ENCODE measurements around the gene COQ8A. TPM values are rescaled to one million over a fixed set of nuclear protein-coding genes. Genes with fewer than 3 reads are reported as not detected.

The COQ8A gene
- polyA plus RNA-seq, 1 donor from 2014 or later = 13.2 TPM

DNA sequence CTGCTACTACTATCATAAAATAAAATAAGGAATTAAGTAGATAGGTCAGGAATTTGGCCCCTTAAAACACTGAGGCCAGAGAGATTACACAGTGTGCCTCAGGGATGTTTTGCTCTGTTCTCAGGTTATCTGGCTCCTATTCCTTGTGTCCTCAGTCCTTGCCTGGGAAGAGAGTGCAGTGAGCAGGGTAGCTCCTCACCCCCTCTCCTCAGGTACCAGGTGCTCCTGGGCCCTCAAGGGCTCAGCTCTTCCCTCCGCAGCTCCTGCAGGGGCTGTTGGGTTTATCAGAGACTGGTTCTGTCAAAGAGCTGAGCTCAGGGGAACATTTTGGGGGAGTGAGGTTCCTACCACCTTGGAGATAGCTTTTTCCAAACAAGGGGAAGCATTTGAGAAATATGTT lies 20.1 kb upstream of the COQ8A start:
- no peak overlapping the region for H2AFZ ChIP-seq (ENCODE audit: low read depth, low read length)
- no peaks in the 10 kb centered on the region for H3F3A ChIP-seq (ENCODE audit: insufficient read depth, low read length, poor library complexity, severe bottlenecking)
- no peaks in the 10 kb centered on the region for H3K36me3 ChIP-seq (ENCODE audit: insufficient read depth, low read length)
- H4K20me1 ChIP-seq (ENCODE audit: insufficient read depth) = no peaks in the 10 kb centered on the region
- no peak overlapping the region for H3K9ac ChIP-seq (ENCODE audit: low read length)
- no peaks in the 10 kb centered on the region for H3K79me2 ChIP-seq (replicated peaks; ENCODE audit: insufficient read depth, low read length)
- TF ChIP-seq RAD21 (conservative IDR thresholded peaks at IDR 0.05) (no peak), MXI1 (conservative IDR thresholded peaks at IDR 0.05; ENCODE audit: poor library complexity, severe bottlenecking) (no peak), EP300 (conservative IDR thresholded peaks at IDR 0.05; ENCODE audit: poor library complexity, severe bottlenecking) (no peak), EZH2 (IDR thresholded peaks at IDR 0.05; ENCODE audit: borderline replicate concordance, insufficient read depth, low read length, poor library complexity, severe bottlenecking) (no peak), TAF1 (IDR thresholded peaks at IDR 0.05; ENCODE audit: low read depth) (no peak), POLR2AphosphoS5 (IDR thresholded peaks at IDR 0.05) (no peak), SMC3 (conservative IDR thresholded peaks at IDR 0.05; ENCODE audit: poor library complexity) (no peak)
- TF ChIP-seq, protein P1, sequence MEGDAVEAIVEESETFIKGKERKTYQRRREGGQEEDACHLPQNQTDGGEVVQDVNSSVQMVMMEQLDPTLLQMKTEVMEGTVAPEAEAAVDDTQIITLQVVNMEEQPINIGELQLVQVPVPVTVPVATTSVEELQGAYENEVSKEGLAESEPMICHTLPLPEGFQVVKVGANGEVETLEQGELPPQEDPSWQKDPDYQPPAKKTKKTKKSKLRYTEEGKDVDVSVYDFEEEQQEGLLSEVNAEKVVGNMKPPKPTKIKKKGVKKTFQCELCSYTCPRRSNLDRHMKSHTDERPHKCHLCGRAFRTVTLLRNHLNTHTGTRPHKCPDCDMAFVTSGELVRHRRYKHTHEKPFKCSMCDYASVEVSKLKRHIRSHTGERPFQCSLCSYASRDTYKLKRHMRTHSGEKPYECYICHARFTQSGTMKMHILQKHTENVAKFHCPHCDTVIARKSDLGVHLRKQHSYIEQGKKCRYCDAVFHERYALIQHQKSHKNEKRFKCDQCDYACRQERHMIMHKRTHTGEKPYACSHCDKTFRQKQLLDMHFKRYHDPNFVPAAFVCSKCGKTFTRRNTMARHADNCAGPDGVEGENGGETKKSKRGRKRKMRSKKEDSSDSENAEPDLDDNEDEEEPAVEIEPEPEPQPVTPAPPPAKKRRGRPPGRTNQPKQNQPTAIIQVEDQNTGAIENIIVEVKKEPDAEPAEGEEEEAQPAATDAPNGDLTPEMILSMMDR (IDR thresholded peaks at IDR 0.05; ENCODE audit: poor library complexity, severe bottlenecking) = no peak
- TF ChIP-seq, protein P2, sequence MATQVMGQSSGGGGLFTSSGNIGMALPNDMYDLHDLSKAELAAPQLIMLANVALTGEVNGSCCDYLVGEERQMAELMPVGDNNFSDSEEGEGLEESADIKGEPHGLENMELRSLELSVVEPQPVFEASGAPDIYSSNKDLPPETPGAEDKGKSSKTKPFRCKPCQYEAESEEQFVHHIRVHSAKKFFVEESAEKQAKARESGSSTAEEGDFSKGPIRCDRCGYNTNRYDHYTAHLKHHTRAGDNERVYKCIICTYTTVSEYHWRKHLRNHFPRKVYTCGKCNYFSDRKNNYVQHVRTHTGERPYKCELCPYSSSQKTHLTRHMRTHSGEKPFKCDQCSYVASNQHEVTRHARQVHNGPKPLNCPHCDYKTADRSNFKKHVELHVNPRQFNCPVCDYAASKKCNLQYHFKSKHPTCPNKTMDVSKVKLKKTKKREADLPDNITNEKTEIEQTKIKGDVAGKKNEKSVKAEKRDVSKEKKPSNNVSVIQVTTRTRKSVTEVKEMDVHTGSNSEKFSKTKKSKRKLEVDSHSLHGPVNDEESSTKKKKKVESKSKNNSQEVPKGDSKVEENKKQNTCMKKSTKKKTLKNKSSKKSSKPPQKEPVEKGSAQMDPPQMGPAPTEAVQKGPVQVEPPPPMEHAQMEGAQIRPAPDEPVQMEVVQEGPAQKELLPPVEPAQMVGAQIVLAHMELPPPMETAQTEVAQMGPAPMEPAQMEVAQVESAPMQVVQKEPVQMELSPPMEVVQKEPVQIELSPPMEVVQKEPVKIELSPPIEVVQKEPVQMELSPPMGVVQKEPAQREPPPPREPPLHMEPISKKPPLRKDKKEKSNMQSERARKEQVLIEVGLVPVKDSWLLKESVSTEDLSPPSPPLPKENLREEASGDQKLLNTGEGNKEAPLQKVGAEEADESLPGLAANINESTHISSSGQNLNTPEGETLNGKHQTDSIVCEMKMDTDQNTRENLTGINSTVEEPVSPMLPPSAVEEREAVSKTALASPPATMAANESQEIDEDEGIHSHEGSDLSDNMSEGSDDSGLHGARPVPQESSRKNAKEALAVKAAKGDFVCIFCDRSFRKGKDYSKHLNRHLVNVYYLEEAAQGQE (IDR thresholded peaks at IDR 0.05; ENCODE audit: borderline replicate concordance) = no peak
- H3K27me3 ChIP-seq (ENCODE audit: insufficient read depth, low read depth, low read length) = no peaks in the 10 kb centered on the region
- H3K4me3 ChIP-seq (ENCODE audit: low read length) = no peak overlapping the region
- no peaks in the 10 kb centered on the region for H3K9me2 ChIP-seq (ENCODE audit: insufficient read depth, low read length)
- H3K27ac ChIP-seq (ENCODE audit: low read length) = no peak overlapping the region
- H3K9me3 ChIP-seq (ENCODE audit: low read length) = no peaks in the 10 kb centered on the region
- no peak overlapping the region for H3K4me2 ChIP-seq (ENCODE audit: low read length)

DNA sequence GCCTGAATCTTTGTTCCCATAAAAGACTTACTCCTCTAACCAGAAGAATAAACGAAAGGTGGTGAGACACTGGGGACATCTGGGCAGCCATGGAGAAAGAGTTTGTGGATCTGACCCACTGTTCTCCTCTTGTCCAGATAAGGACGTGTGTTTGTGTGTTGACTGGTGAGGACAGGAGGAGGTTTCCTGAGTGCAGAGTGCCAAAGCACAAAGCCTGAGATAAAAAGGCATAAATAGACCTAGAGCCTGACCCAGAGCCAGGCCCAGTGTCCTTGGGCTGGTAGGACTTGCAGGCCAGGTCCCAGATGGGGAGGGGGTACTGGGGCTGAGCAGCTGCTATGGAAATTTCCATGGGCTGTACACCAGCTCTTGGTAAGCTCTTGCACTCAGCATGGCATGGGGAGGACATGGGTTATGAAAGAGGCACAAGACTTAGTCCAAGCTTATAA lies 19.6 kb upstream of the COQ8A start:
- no peak overlapping the region for H2AFZ ChIP-seq (ENCODE audit: low read depth, low read length)
- no peak overlapping the region for H3K27ac ChIP-seq (ENCODE audit: low read length)
- no peaks in the 10 kb centered on the region for H3K9me3 ChIP-seq (ENCODE audit: low read length)
- no peaks in the 10 kb centered on the region for H3K9me2 ChIP-seq (ENCODE audit: insufficient read depth, low read length)
- no peaks in the 10 kb centered on the region for H3K27me3 ChIP-seq (ENCODE audit: insufficient read depth, low read depth, low read length)
- no peaks in the 10 kb centered on the region for H4K20me1 ChIP-seq (ENCODE audit: insufficient read depth)
- H3K36me3 ChIP-seq (ENCODE audit: insufficient read depth, low read length) = no peaks in the 10 kb centered on the region
- no peak overlapping the region for H3K9ac ChIP-seq (ENCODE audit: low read length)
- TF ChIP-seq RAD21 (conservative IDR thresholded peaks at IDR 0.05) (no peak), SMC3 (conservative IDR thresholded peaks at IDR 0.05; ENCODE audit: poor library complexity) (no peak), MXI1 (conservative IDR thresholded peaks at IDR 0.05; ENCODE audit: poor library complexity, severe bottlenecking) (no peak), EZH2 (IDR thresholded peaks at IDR 0.05; ENCODE audit: borderline replicate concordance, insufficient read depth, low read length, poor library complexity, severe bottlenecking) (no peak), POLR2AphosphoS5 (IDR thresholded peaks at IDR 0.05) (no peak), EP300 (conservative IDR thresholded peaks at IDR 0.05; ENCODE audit: poor library complexity, severe bottlenecking) (no peak), TAF1 (IDR thresholded peaks at IDR 0.05; ENCODE audit: low read depth) (no peak)
- TF ChIP-seq, protein P1 (IDR thresholded peaks at IDR 0.05; ENCODE audit: poor library complexity, severe bottlenecking) = no peak
- TF ChIP-seq, protein P2 (IDR thresholded peaks at IDR 0.05; ENCODE audit: borderline replicate concordance) = no peak
- no peak overlapping the region for H3K4me3 ChIP-seq (ENCODE audit: low read length)
- H3K79me2 ChIP-seq (replicated peaks; ENCODE audit: insufficient read depth, low read length) = no peaks in the 10 kb centered on the region
- H3K4me2 ChIP-seq (ENCODE audit: low read length) = no peak overlapping the region
- H3F3A ChIP-seq (ENCODE audit: insufficient read depth, low read length, poor library complexity, severe bottlenecking) = no peaks in the 10 kb centered on the region

Data from neural cell (in vitro differentiated cells).